Neural crest cell (in vitro differentiated cells): Measurements from ENCODE around the gene ATP10B. TPM values are rescaled to one million over a fixed set of nuclear protein-coding genes. Genes with fewer than 3 reads are reported as not detected.

ENCODE experiments used
- DNase-seq: peaks from one replicate; pipeline ENCODE4 v3.0.0; 2021; ENCODE audit warnings: low read depth, mixed read lengths, low spot score
- H3K27ac Mint-ChIP-seq: one replicate; pipeline ENCODE4 v1.8.0; 2021; ENCODE audit warnings: mild to moderate bottlenecking, mixed read lengths; ENCODE audit not compliant: unreplicated experiment
- H3K27me3 Mint-ChIP-seq: 2 replicates; pipeline ENCODE4 v1.8.0; 2021; ENCODE audit warnings: low read depth, mild to moderate bottlenecking, mixed read lengths
- H3K36me3 Mint-ChIP-seq: 2 replicates; pipeline ENCODE4 v1.8.0; 2021; ENCODE audit warnings: low read depth, mild to moderate bottlenecking, mixed read lengths
- H3K4me1 Mint-ChIP-seq: 2 replicates; pipeline ENCODE4 v1.8.0; 2021; ENCODE audit warnings: mixed read lengths
- H3K4me3 Mint-ChIP-seq: one replicate; pipeline ENCODE4 v1.8.0; 2021; ENCODE audit warnings: mild to moderate bottlenecking, mixed read lengths
- H3K9me3 Mint-ChIP-seq: 2 replicates; pipeline ENCODE4 v1.8.0; 2021; ENCODE audit warnings: mixed read lengths
- CTCF ChIP-seq: fragments of 200-600 bp; sonication (generic); conservative IDR thresholded peaks from 2 replicates; pipeline ENCODE4 v1.5.0; 2021; ENCODE audit warnings: antibody characterized with exemption, mild to moderate bottlenecking
- total RNA-seq: library from RNA; stranded (reverse); gene quantifications from 2 replicates; pipeline ENCODE4 v1.2.1, GENCODE V29; 2021

ATP10B gene
- total RNA-seq, 1 donor from 2014 or later, result 10.8 TPM

- H3K9me3 Mint-ChIP-seq, result peaks cover 2% of the 10 kb centered on the region
- TF ChIP-seq CTCF, result no peak
- H3K27me3 Mint-ChIP-seq, result no peaks in the 10 kb centered on the region
- DNase-seq, result no peak
- no peak overlapping the region for H3K4me3 Mint-ChIP-seq
- H3K4me1 Mint-ChIP-seq, result no peaks in the 10 kb centered on the region
- no peaks in the 10 kb centered on the region for H3K36me3 Mint-ChIP-seq
- no peak overlapping the region for H3K27ac Mint-ChIP-seq
These were observed 166.8 kb downstream of the ATP10B start for GRCh38 chr5:160685219-160685618.

- H3K4me1 Mint-ChIP-seq, result no peaks in the 10 kb centered on the region
- no peak for DNase-seq
- no peaks in the 10 kb centered on the region for H3K36me3 Mint-ChIP-seq
- no peak overlapping the region for H3K27ac Mint-ChIP-seq
- no peaks in the 10 kb centered on the region for H3K9me3 Mint-ChIP-seq
- no peak overlapping the region for H3K4me3 Mint-ChIP-seq
- TF ChIP-seq CTCF, result no peak
- no peaks in the 10 kb centered on the region for H3K27me3 Mint-ChIP-seq
These were observed 172.3 kb downstream of the ATP10B start for GRCh38 chr5:160679567-160680309.

- no peaks in the 10 kb centered on the region for H3K36me3 Mint-ChIP-seq
- H3K27me3 Mint-ChIP-seq, result no peaks in the 10 kb centered on the region
These were observed 176.0 kb downstream of the ATP10B start for GRCh38 chr5:160675988-160676387.

GRCh38 chr5:160674901-160675300 lies 177.1 kb downstream of the ATP10B start:
- Mint-ChIP-seq H3K27me3 (no peaks in the 10 kb centered on the region), H3K4me3 (no peak overlapping the region)

More at GRCh38 chr5:160675988-160676387, 176.0 kb downstream of the ATP10B start:
- Mint-ChIP-seq H3K4me1 (no peaks in the 10 kb centered on the region), H3K4me3 (no peak overlapping the region), H3K9me3 (no peaks in the 10 kb centered on the region), H3K27ac (no peak overlapping the region)
- no peak for DNase-seq
- no peak for TF ChIP-seq CTCF

GRCh38 chr5:160672521-160672920 lies 179.5 kb downstream of the ATP10B start:
- H3K36me3 Mint-ChIP-seq, result no peaks in the 10 kb centered on the region
- H3K4me1 Mint-ChIP-seq, result no peaks in the 10 kb centered on the region
- TF ChIP-seq CTCF, result no peak
- H3K9me3 Mint-ChIP-seq, result no peaks in the 10 kb centered on the region
- no peak for DNase-seq
- no peak overlapping the region for H3K4me3 Mint-ChIP-seq
- no peaks in the 10 kb centered on the region for H3K27me3 Mint-ChIP-seq
- no peak overlapping the region for H3K27ac Mint-ChIP-seq

More at GRCh38 chr5:160674901-160675300, 177.1 kb downstream of the ATP10B start:
- DNase-seq, result no peak
- H3K4me1 Mint-ChIP-seq, result no peaks in the 10 kb centered on the region
- no peak overlapping the region for H3K27ac Mint-ChIP-seq
- no peaks in the 10 kb centered on the region for H3K36me3 Mint-ChIP-seq
- H3K9me3 Mint-ChIP-seq, result no peaks in the 10 kb centered on the region
- TF ChIP-seq CTCF, result no peak
